GM12891 (cell line): Measurements from ENCODE around the gene SEPHS2.

Experiments used
- PAX5 ChIP-seq: IDR thresholded peaks from 2 replicates; pipeline ENCODE4 v1.6.1; 2011; ENCODE audit warnings: low read length, moderate library complexity, mild to moderate bottlenecking; ENCODE audit not compliant: insufficient read depth, severe bottlenecking
- POLR2A ChIP-seq: IDR thresholded peaks from 2 replicates; pipeline ENCODE4 v1.6.1; 2011; ENCODE audit warnings: low read depth, low read length, control low read depth
- POLR2AphosphoS5 ChIP-seq: IDR thresholded peaks from 2 replicates; pipeline ENCODE4 v1.6.1; 2011; ENCODE audit warnings: low read depth, low read length, control low read depth
- POU2F2 ChIP-seq: IDR thresholded peaks from 2 replicates; pipeline ENCODE4 v1.6.1; 2011; ENCODE audit warnings: low read depth, mild to moderate bottlenecking, control low read depth, low read length, moderate library complexity
- TAF1 ChIP-seq: IDR thresholded peaks from 2 replicates; pipeline ENCODE4 v1.6.1; 2011; ENCODE audit warnings: low read depth, low read length, control low read depth

- TF ChIP-seq POLR2A = no peak
- TF ChIP-seq TAF1 = no peak
- no peak for TF ChIP-seq POLR2AphosphoS5
- TF ChIP-seq PAX5 = no peak
- no peak for TF ChIP-seq POU2F2
Observed at GRCh38 chr16:30397776-30398660, 47.7 kb downstream of the SEPHS2 start.
